Neuronal stem cell (in vitro differentiated cells): Measurements from ENCODE around the gene SFXN5.

Experiments
- DNase-seq: peaks from one replicate; pipeline ENCODE4 v3.0.0-alpha.2; 2013; ENCODE audit warnings: low spot score
- H2AFZ ChIP-seq: one replicate; pipeline ENCODE4 v1.6.1; 2013; ENCODE audit warnings: mild to moderate bottlenecking, low read length, inconsistent platforms
- H2AK5ac ChIP-seq: 2 replicates; pipeline ENCODE4 v1.6.1; 2013; ENCODE audit warnings: low read depth, mild to moderate bottlenecking, inconsistent platforms, low read length, moderate library complexity, mixed read lengths
- H2BK120ac ChIP-seq: 2 replicates; pipeline ENCODE4 v1.6.1; 2013; ENCODE audit warnings: low read depth, mild to moderate bottlenecking, inconsistent platforms, low read length, moderate library complexity, mixed read lengths
- H2BK12ac ChIP-seq: one replicate; pipeline ENCODE4 v1.6.1; 2013; ENCODE audit warnings: low read length, inconsistent platforms
- H2BK15ac ChIP-seq: 2 replicates; pipeline ENCODE4 v1.6.1; 2013; ENCODE audit warnings: mild to moderate bottlenecking, low read length, inconsistent platforms, mixed read lengths
- H2BK5ac ChIP-seq: one replicate; pipeline ENCODE4 v1.6.1; 2013; ENCODE audit warnings: inconsistent platforms, mild to moderate bottlenecking, low read length, moderate library complexity
- H3K14ac ChIP-seq: one replicate; pipeline ENCODE4 v1.6.1; 2013; ENCODE audit warnings: low read length, inconsistent platforms
- H3K18ac ChIP-seq: 2 replicates; pipeline ENCODE4 v1.6.1; 2013; ENCODE audit warnings: low read length, inconsistent platforms
- H3K23ac ChIP-seq: 2 replicates; pipeline ENCODE4 v1.6.1; 2013; ENCODE audit warnings: low read depth, mild to moderate bottlenecking, mixed read lengths, low read length, inconsistent platforms; ENCODE audit not compliant: poor library complexity
- H3K27ac ChIP-seq: replicated peaks from 3 replicates; pipeline ENCODE4 v1.5.1; 2013; ENCODE audit warnings: low read length, inconsistent platforms
- H3K27me3 ChIP-seq, 3 experiments: 2 replicates each; pipeline ENCODE4 v1.6.1; 2013; ENCODE audit warnings: low read length in 3 of 3, mild to moderate bottlenecking in 2 of 3, inconsistent platforms in 1 of 3, low read depth in 1 of 3, mixed read lengths in 1 of 3, moderate library complexity in 1 of 3; ENCODE audit not compliant: control insufficient read depth in 3 of 3, insufficient read depth in 3 of 3
- H3K36me3 ChIP-seq, 2 donors: replicated peaks in 1 of 2; 2 replicates each; pipeline ENCODE4 v1.6.1; 2013; ENCODE audit warnings: low read length in 2 of 2; ENCODE audit not compliant: control insufficient read depth in 2 of 2, insufficient read depth in 2 of 2
- H3K4ac ChIP-seq: 2 replicates; pipeline ENCODE4 v1.6.1; 2013; ENCODE audit warnings: inconsistent platforms, mild to moderate bottlenecking, low read length, moderate library complexity
- H3K4me1 ChIP-seq, 2 donors: 1 replicate in 1 of 2; 2 replicates in 1 of 2; pipeline ENCODE4 v1.6.1; 2013; ENCODE audit warnings: low read length in 2 of 2, low read depth in 1 of 2; ENCODE audit not compliant: control insufficient read depth in 2 of 2, insufficient read depth in 1 of 2
- H3K4me2 ChIP-seq: one replicate; pipeline ENCODE4 v1.6.1; 2013; ENCODE audit warnings: mild to moderate bottlenecking, low read length, inconsistent platforms; ENCODE audit not compliant: insufficient read depth, poor library complexity, severe bottlenecking
- H3K4me3 ChIP-seq, 2 donors: 2 replicates each; pipeline ENCODE4 v1.5.1; 2013; ENCODE audit warnings: low read length in 2 of 2, mild to moderate bottlenecking in 2 of 2, inconsistent platforms in 1 of 2, moderate library complexity in 1 of 2
- H3K79me1 ChIP-seq: one replicate; pipeline ENCODE4 v1.6.1; 2013; ENCODE audit warnings: low read depth, mild to moderate bottlenecking, inconsistent platforms, low read length, moderate library complexity
- H3K9ac ChIP-seq: one replicate; pipeline ENCODE4 v1.6.1; 2013; ENCODE audit warnings: mild to moderate bottlenecking, low read depth, low read length, inconsistent platforms; ENCODE audit not compliant: poor library complexity
- H3K9me3 ChIP-seq, 2 donors: replicated peaks in 1 of 2; 2 replicates each; pipeline versions ENCODE3 to v1.6.1; 2013; ENCODE audit warnings: low read length in 2 of 2, mild to moderate bottlenecking in 2 of 2, inconsistent platforms in 1 of 2, low read depth in 1 of 2, mixed read lengths in 1 of 2, moderate library complexity in 1 of 2; ENCODE audit not compliant: control insufficient read depth in 2 of 2, insufficient read depth in 1 of 2
- H4K8ac ChIP-seq: one replicate; pipeline ENCODE4 v1.6.1; 2013; ENCODE audit warnings: low read depth, mild to moderate bottlenecking, inconsistent platforms, low read length, moderate library complexity
- H4K91ac ChIP-seq: one replicate; pipeline ENCODE4 v1.6.1; 2013; ENCODE audit warnings: low read length, low read depth, mild to moderate bottlenecking, inconsistent platforms; ENCODE audit not compliant: poor library complexity
- WGBS, 2 donors: extraction: QIAGEN DNeasy Blood & Tissue Kit; methylation state at CpG; one replicate each; pipeline ENCODE4 v1.1.7; 2013; ENCODE audit warnings: missing lambda C conversion rate in 2 of 2, mixed read lengths in 1 of 2; ENCODE audit not compliant: insufficient read length in 2 of 2, insufficient replicate concordance in 1 of 2; ENCODE audit errors: extremely low coverage in 2 of 2; 5-methylcytosine and 5-hydroxymethylcytosine counted together

Gene SFXN5

DNA sequence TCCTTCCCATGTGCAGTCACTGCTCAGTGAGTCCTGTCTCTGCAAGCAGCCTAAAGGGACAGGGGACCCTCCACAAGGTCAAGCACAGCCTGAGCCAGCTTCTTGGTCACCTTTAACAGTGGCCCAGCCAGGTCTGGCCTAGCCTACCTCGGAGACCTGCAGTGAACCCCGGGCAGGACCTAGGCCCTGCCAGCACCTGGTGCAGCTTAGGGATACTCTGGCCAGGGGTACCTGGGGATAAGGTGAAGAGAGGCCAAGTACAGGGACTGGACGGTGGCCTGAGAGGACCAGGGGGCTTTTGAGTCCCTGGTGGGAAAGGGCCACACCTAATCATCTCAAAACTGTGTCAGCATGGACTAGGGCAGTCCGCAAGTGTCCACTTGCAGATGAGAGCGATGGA lies 86.4 kb downstream of the SFXN5 start:
- no peak overlapping the region for H2AFZ ChIP-seq
- H3K4me3 ChIP-seq = no peak overlapping the region
- H3K36me3 ChIP-seq = peaks cover 0 to 3% of the 10 kb centered on the region in 2 donors
- no peak overlapping the region for H2BK120ac ChIP-seq
- no peak overlapping the region for H2BK15ac ChIP-seq
- no peaks in the 10 kb centered on the region for H3K9me3 ChIP-seq
- no peak overlapping the region for H3K23ac ChIP-seq
- peaks cover 0 to 10% of the 10 kb centered on the region in 2 donors for H3K4me1 ChIP-seq
- H3K27ac ChIP-seq = no peak overlapping the region
- H2BK5ac ChIP-seq = no peak overlapping the region
- no peaks in the 10 kb centered on the region for H3K79me1 ChIP-seq
- no peak overlapping the region for H3K4ac ChIP-seq
- H3K14ac ChIP-seq = no peak overlapping the region
- DNase-seq = no peak
- H4K8ac ChIP-seq = no peak overlapping the region
- H3K4me2 ChIP-seq = no peak overlapping the region
- no peak overlapping the region for H3K9ac ChIP-seq
- peak overlapping the region; percentile 91 for H2BK12ac ChIP-seq
- no CpG with 5 or more reads among the region's 5 CpGs for WGBS, 2 donors
- H4K91ac ChIP-seq = no peak overlapping the region
- H3K18ac ChIP-seq = peak overlapping the region; percentile 83
- H3K27me3 ChIP-seq = no peaks in the 10 kb centered on the region
- H2AK5ac ChIP-seq = no peak overlapping the region

DNA sequence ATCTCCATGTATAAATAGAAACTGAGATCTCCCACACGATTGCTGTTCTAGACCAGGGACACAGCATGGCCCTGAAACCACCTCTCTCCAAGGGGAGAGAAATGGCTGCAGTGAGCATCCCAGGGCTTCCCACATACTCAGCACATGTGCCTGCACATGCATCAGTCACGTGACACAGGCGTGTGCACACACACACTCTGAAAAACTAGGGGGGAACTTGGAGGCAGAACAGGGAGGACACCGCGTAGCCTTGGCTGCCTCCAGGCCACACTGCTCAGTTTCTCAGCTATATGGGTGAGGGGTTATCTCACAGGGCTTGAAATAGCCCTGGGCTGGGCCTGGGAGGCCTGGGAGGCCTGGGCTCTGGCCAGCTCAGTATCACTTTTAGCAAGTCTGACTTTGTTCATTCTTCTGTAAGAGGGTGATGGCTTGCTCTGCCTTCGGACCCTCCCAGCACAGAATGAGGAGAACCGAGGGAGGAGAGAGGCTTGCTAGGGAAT lies 87.3 kb downstream of the SFXN5 start:
- H3K27ac ChIP-seq = no peak overlapping the region
- H3K27me3 ChIP-seq = no peaks in the 10 kb centered on the region
- no peak for DNase-seq
- peak overlapping the region; percentile 5 for H3K18ac ChIP-seq
- H2AK5ac ChIP-seq = peak overlapping the region; percentile 10
- no peak overlapping the region for H3K4ac ChIP-seq
- peaks cover 0 to 10% of the 10 kb centered on the region in 2 donors for H3K4me1 ChIP-seq
- WGBS, 2 donors = no CpG with 5 or more reads among the region's 7 CpGs
- no peaks in the 10 kb centered on the region for H3K79me1 ChIP-seq
- H4K8ac ChIP-seq = no peak overlapping the region
- no peak overlapping the region for H3K9ac ChIP-seq
- no peak overlapping the region for H3K4me3 ChIP-seq
- no peak overlapping the region for H4K91ac ChIP-seq
- H3K9me3 ChIP-seq = no peaks in the 10 kb centered on the region
- H3K23ac ChIP-seq = no peak overlapping the region
- no peak overlapping the region for H2BK5ac ChIP-seq
- H3K14ac ChIP-seq = no peak overlapping the region
- no peak overlapping the region for H2AFZ ChIP-seq
- H2BK15ac ChIP-seq = peak overlapping the region; percentile 40
- no peak overlapping the region for H3K4me2 ChIP-seq
- peak overlapping the region; percentile 14 for H2BK12ac ChIP-seq
- peaks cover 0 to 3% of the 10 kb centered on the region in 2 donors for H3K36me3 ChIP-seq
- no peak overlapping the region for H2BK120ac ChIP-seq

DNA sequence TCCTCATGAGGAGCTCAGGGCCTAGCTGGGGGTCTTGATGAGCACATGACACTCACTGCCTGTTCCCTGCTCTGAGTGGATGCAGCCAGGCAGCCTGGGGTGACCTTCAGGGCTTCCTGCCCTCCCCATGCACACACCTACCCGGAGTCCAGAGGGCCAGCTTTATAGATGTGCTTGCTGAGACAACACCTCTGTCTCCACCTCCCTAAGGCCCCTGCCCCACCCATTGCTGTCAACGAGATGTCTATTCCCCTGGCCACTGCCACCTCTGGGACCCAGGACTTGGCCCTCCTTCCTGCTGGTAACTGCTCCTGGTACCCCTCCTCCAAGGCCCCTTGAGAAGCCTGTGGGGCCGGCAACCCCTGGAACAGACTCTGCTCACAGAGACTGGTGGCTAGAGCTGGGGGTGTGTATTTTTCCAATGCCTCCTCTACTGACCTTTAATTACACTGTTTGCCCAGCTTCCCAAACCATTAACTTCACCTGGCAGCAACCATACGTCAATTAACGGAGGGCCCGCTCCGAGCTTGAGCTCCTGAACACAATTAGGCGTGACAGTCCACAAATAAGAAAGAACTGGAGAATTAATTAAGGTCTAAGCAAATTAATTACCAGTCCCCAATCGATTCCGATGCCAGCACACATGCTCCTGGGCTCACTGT lies 87.9 kb downstream of the SFXN5 start:
- no CpG with 5 or more reads among the region's 10 CpGs for WGBS, 2 donors
- Histone ChIP-seq H3K9me3 (no peaks in the 10 kb centered on the region), H2BK12ac (peak overlapping the region; percentile 85), H3K4ac (no peak overlapping the region), H4K8ac (no peak overlapping the region), H3K9ac (no peak overlapping the region), H3K79me1 (no peaks in the 10 kb centered on the region), H3K27ac (no peak overlapping the region), H2BK15ac (peak overlapping the region; percentile 14), H2BK5ac (no peak overlapping the region), H3K27me3 (no peaks in the 10 kb centered on the region), H3K36me3 (peaks cover 0 to 3% of the 10 kb centered on the region in 2 donors), H3K23ac (no peak overlapping the region), H3K4me1 (peaks cover 0 to 10% of the 10 kb centered on the region in 2 donors), H4K91ac (no peak overlapping the region), H3K14ac (no peak overlapping the region), H3K18ac (peak overlapping the region; percentile 69), H2AK5ac (peak overlapping the region; percentile 15), H2AFZ (no peak overlapping the region), H2BK120ac (peak overlapping the region; percentile 30), H3K4me3 (no peak overlapping the region), H3K4me2 (no peak overlapping the region)
- DNase-seq = no peak

DNA sequence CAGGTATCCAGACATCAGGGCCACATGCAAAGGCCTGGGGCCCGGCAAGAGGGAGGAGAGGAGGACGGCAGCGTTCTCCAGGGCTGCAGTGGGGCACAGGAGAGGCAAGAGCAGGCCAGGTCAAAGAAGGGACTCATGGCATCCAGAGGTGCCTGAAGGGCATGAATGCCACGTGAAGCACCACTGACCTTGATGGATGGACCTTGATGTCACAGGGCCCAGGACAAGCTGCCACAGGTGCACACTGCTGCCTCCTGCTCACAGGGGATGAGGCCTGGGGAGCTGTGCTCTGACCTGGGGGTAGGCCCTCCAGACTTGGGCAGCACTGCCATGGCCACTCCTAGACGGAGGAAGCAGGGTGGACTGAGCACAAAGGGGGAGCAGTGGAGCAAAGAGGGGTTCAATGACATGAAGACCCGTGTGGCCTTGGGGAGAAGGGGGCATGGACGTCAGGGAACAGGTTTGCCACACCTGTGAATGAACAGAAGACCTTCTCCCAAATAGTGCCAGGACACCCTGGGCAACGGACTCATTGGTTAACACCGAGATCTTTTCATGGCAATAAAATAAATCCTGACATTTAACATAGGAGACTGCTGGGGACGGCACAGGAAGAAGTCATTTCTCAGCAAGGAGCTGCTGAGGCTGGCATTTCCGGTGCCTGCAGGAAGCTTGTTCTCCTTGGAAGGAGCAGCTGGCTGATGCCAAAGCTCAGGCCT lies 88.6 kb downstream of the SFXN5 start:
- WGBS, 2 donors = no CpG with 5 or more reads among the region's 11 CpGs

More for the DNA sequence above, 88.6 kb downstream of the SFXN5 start:
- Histone ChIP-seq H3K4me3 (no peak overlapping the region), H3K14ac (peak overlapping the region; percentile 15), H3K18ac (peak overlapping the region; percentile 69), H2BK15ac (peak overlapping the region; percentile 83), H3K4ac (peak overlapping the region; percentile 28), H3K79me1 (no peaks in the 10 kb centered on the region), H2BK120ac (peak overlapping the region; percentile 55), H4K91ac (peak overlapping the region; percentile 66), H3K27me3 (no peaks in the 10 kb centered on the region), H2BK5ac (peak overlapping the region; percentile 58), H3K9ac (peak overlapping the region; percentile 63), H2AK5ac (peak overlapping the region; percentile 82), H3K9me3 (no peaks in the 10 kb centered on the region), H3K27ac (no peak overlapping the region), H3K36me3 (peaks cover 0 to 3% of the 10 kb centered on the region in 2 donors), H3K4me2 (no peak overlapping the region), H3K4me1 (peaks cover 0 to 10% of the 10 kb centered on the region in 2 donors), H2BK12ac (peak overlapping the region; percentile 85), H2AFZ (no peak overlapping the region), H4K8ac (no peak overlapping the region), H3K23ac (peak overlapping the region; percentile 26)
- no peak for DNase-seq
